OCI-M2 (cell line): ENCODE measurements around the gene CEACAM1.
"Not testable (repeated sequence)": the region's sequence is repeated elsewhere in the genome, so short reads cannot be mapped to it uniquely, and the experiment has no call there.

Experiments used
- DNase-seq: peaks from one replicate; lab custom pipeline; 2025; ENCODE audit not compliant: unreplicated experiment; lab: John Stamatoyannopoulos, UW

Gene CEACAM1

GRCh38 chr19:42477933-42478332 lies 50.3 kb downstream of the CEACAM1 start:
- DNase-seq: no peak

- no peak for DNase-seq
Measured at GRCh38 chr19:42477117-42477516, 51.2 kb downstream of the CEACAM1 start.

GRCh38 chr19:42475366-42475765 lies 52.9 kb downstream of the CEACAM1 start:
- DNase-seq: no peak

GRCh38 chr19:42474743-42475142 lies 53.5 kb downstream of the CEACAM1 start:
- no peak for DNase-seq

GRCh38 chr19:42473686-42474085 lies 54.6 kb downstream of the CEACAM1 start:
- DNase-seq: no peak

- no peak for DNase-seq
Measured at GRCh38 chr19:42472402-42473147, 55.7 kb downstream of the CEACAM1 start.

- no peak for DNase-seq
Measured at GRCh38 chr19:42471554-42472249, 56.6 kb downstream of the CEACAM1 start.

- DNase-seq: no peak
Measured at GRCh38 chr19:42469311-42470235, 58.7 kb downstream of the CEACAM1 start.

- no peak for DNase-seq
Measured at GRCh38 chr19:42468273-42468796, 59.9 kb downstream of the CEACAM1 start.

GRCh38 chr19:42467183-42467760 lies 61.0 kb downstream of the CEACAM1 start:
- no peak for DNase-seq

- no peak for DNase-seq
Measured at GRCh38 chr19:42466521-42467182, 61.6 kb downstream of the CEACAM1 start.

GRCh38 chr19:42465827-42466280 lies 62.4 kb downstream of the CEACAM1 start:
- DNase-seq: no peak

- no peak for DNase-seq
Measured at GRCh38 chr19:42461700-42462324, 66.5 kb downstream of the CEACAM1 start.

GRCh38 chr19:42461231-42461630 lies 67.0 kb downstream of the CEACAM1 start:
- not testable (repeated sequence) for DNase-seq

GRCh38 chr19:42459926-42460325 lies 68.4 kb downstream of the CEACAM1 start:
- no peak for DNase-seq
